CD4-positive, alpha-beta T cell treated with Interleukin-17A for 1 hour (primary cell): ENCODE measurements around the gene PITX3.

Source experiments
- DNase-seq: peaks from one replicate; pipeline ENCODE4 v3.0.0-alpha.2; 2020

PITX3 gene

DNA sequence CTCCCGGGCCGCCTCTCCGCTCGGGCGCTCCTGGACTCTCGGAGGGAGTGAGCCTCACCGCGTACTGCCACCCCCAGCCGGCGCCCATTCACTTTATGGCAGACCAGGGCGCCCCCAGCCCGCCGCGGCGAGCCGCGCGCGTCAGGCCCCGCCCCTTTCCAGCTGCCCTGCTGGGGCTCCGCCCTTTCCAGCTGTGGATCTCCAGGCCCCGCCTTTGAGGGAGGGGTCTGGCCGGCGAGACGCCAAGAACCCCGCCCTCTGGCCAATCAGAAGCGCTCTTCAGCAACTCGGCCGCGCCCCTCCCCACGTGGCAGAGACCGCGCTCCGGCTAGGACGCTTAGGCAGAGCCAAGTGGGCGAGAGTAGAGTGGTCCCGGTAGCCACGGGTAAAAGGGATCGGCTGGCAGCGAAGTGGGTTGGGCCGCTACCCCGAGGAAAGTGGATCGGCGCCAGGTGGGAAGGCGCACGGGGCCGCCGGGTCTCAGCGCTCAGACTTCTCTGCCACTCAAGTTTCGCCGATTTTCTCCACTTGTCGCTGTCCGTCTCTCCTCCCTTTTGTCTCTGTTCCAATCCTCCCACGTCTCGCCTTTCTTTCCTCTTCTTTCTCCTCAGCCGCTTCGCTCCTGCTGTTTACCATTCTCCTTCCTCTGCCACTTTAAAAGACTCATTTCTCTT lies at the start of gene PITX3:
TSS of gene PITX3 (minus strand) at position 69 of the 674 bp plus-strand sequence. CDS start 9,432 bp downstream, outside the sequence.
- peak; percentile 92 for DNase-seq

DNA sequence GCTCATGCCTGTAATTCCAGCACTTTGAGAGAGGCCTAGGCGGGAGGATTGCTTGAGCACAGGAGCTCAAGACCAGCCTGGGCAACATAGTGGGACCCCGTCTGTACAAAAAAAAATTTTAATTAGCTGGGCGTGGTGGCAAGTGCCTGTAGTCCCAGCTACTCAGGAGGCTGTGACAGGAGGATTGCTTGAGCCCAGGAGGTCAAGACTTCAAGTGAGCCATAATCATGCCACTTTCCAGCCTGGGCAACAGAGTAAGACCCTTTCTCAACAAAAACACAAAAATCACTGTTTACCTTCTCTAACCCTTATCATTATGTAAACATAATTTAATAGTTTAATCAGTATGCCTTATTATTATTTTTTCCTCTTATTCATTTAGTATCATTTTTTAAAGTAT lies 48.5 kb upstream of the PITX3 start:
- DNase-seq, result no peak

DNA sequence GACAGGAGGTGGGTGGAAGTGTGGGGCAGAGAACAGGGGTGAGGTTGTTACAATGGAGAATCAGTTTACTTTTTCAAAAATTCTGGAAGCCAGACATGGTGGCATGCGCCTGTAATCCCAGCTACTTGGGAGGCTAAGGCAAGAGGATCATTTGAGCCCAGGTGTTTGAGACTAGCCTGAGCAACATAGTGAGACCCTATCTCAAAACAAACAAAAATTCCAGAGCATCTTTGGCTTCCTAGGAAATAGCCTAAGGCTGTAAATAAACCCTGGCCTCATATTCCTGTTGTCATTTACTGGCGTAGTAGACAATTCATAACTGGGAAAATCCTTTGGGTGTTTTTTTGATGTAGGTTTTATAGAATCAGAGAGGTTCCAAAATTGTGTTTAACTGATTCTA lies 48.0 kb upstream of the PITX3 start:
- no peak for DNase-seq

DNA sequence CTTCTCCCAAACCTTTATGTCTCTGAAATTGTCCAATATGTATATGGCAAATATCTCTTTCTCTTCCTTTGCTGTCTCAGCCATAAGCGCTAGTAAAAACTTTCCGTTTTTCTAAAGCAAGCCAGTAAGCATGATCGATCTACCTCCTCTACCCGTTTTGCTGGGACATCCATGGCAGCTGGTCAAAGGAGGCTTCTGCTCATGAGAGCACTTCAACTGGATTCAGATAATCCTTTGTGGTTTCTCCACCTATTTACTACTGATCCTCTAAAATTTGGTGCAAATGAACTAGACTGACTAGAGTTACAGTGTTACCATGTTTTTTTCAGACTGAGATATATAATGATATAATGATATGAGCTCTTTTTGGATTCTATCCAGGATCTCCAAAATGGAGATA lies 46.7 kb upstream of the PITX3 start:
- DNase-seq, result no peak

DNA sequence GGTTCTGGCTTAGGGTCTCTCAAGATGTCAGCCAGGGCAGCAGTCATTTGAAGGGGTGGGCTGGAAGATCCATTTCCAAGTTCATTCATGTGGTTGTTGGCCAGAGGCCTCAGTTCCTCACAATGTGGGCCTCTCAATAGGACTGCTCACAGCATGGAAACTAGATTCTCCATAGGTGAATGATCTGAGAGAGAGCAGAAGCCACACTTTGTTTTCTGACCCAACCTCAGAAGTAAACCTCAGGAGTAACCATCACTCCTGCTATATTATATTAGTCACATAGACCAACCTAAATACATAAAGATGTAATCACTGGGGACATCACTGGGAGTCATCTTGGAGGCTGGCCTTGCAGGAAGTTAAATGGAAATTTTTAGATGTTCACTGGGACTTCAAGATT lies 46.2 kb upstream of the PITX3 start:
- DNase-seq, result no peak

DNA sequence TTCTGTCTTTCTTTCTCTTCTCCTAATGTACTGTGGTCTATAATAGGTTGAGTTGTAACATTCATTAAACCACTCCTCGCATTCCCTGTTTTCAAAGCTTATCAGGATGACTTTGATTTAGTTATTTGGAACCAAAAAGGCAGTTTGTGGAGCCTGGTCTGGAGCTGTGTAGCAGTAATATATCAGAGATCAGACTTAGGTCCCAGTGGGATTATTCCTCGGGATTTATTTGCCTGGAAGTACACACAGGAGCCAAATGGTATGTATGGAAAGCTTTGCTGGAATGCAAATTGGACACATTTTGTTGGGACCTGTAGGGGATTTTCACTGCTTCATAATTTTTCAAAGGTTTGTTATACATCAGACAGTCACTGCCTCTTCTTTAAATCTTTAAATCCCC lies 44.9 kb upstream of the PITX3 start:
- DNase-seq, result no peak

DNA sequence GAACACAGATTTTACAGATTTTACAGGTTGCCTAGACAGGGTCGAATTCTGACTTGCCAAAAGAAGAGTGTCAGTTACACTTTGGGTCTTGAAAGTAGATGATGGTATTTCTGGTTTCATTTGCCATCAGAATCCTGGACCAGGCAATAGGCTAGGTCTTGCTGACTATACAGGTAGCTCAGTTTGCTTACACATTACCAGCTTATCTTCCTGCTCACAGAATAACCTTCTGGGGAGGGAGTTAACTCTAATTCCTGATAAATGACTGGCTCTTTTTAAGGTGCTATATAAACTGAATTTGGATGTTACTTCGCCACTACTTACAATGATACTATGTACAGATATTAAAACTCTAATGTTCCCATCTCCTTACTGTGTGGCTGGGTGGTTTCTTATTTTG lies 43.8 kb upstream of the PITX3 start:
- DNase-seq, result no peak

DNA sequence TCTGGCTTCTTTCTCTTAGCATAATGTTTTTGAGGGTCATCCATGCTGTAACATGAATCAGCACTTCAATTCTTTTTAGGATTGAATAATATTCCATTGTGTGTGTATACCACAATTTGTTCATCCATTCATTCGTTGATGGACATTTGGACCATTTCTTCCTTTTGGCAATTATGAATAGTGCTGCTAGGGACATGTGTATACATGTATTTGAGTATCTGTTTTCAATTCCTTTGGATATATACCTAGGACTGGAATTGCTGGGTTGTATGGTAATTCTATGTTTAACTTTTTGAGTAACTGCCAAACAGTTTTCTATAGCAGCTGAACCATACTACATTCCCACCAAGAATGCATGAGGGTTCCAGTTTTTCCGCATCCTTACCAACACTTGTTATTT lies 43.2 kb upstream of the PITX3 start:
- DNase-seq, result no peak

DNA sequence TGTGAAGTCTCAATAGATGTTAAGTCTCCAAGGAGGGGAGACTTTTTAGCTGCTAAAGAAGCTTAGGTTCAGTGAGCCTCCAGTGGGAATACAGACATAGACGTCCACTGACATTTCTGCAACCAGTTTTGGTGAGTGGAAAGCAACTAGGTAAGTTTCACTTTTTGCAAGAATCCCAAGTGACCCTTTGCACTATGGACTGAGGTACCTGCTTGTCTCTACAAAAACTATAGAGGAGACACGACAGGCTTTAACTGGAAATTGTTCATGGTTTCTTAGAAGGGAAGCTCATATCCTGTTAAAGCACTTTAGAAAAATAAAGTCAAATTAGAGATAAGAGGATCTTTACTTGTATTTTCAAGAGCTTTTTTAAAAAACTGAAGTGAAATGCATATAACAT lies 42.6 kb upstream of the PITX3 start:
- DNase-seq, result no peak

DNA sequence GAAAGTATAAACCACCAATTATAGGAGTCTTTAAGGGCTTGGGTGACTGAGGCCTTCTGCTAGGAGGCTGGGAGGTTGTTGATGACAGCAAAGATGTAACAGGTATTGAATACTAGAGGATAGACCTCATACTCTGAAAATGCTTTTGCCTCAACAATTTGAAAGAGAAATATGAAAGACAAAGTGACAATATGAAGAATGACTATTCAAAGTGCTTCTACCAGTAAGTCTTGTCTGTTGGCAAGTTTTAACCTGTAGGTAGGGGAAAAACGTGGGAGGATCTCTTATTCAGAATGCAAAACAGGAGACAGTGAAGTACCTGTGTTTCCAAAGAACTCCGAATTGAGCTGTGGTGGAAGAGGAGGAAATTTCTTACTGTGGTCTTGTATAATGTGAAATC lies 42.2 kb upstream of the PITX3 start:
- no peak for DNase-seq

DNA sequence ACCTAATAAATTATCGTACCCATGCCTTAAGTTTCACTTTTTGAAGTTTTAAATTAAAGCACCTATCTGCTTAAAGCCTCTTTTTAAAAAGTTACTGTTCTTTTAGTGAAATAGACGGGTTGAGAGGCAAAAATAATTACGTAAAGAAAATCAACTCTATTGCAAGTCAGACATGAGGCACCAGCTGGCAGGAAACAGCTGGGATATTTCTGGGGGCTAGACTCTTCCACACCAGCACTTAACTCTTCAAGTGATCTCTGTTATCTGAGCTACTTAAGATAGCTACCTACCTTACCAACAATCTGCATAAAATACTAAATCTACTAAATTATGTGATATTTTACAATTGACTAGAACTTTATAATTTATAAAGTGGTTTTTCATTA lies 39.8 kb upstream of the PITX3 start:
- DNase-seq, result no peak

DNA sequence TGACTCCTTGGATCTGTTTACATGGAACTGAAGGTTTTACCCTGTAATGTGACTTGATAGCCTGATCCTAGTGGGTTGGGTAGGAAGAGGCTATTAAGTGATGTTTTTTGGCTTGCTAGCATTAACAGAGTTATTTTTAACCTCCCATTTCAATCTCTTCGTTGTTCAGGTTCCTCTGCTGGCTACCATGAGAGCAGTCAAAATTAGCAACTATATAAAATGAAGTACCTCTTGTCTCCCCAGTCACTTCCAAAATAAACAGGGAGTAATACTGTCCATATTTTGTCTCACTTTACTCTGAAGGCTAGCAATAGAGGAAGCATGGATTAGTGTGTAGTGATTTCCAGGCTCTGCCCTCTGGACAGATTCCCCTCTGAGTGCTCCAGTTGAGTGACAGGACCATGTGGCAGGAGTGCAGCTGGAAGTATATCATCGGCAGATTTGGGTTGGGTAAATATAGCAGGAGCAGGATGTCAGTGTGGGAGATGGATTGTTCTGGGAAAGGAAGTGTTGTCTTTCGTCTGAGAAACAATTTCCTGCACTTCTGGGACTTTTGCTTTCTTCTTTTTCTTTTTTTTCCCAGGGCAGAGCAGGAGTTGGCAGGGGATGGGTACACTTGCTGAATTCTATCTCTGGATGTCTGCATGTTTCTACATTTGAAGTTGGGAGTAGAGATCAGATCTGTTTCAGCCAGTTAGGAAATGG lies 39.2 kb upstream of the PITX3 start:
- no peak for DNase-seq

DNA sequence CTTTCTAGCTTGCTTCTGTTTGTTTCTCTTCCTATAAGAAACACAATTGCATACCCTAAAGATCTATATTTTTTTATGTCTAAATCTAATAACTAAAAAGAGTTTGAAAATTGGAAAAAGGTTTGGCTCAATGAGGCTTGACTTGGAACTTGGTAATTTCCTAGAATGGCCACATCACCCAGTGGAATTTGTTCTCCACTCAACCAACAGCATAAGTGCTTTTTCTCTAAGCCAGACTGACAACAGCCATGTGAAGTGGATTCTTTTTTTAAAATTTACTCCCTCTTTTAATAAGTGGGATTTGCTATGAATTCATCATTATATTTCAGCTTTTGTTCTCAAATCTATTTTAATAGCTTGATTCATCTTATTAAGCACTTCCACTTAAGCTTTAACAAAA lies 37.8 kb upstream of the PITX3 start:
- DNase-seq, result no peak

DNA sequence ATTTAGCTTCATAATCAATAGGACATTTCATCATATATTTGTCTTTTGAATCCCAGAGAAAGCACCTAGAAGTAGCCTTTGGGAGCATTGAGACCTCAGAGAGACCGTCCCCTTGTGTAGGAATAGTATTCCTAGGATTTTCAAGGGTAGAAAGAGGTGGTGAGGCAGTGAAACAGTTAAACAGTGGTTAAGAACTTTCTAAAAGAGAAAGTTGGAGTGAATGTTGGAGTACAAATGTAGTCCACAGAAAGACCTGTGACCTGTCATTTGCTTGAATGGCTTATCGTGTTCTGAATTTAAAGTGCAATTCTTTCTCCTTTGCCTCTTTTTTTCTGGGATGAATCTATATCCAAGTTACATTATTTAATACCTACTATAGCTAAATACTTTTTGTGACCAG lies 34.0 kb upstream of the PITX3 start:
- no peak for DNase-seq

DNA sequence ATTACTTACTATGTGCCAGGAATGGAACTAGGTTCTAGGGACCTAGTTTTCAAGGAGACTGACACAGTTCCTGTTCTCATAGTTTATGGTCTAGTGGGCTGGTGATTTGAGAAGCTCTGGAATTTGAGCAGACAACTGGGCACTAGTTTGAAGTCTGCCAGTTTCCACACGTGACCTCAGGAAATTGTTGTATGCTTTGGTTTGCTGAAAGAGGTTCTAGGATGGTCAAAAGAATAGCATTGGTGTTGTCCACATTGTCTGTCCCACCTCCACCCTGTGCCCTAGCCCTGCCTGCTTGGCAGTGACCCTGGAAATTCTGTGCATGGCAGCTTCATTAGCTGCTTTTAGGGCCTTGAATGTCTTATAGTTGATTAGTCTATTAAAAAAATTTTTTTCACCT lies 32.8 kb upstream of the PITX3 start:
- no peak for DNase-seq

DNA sequence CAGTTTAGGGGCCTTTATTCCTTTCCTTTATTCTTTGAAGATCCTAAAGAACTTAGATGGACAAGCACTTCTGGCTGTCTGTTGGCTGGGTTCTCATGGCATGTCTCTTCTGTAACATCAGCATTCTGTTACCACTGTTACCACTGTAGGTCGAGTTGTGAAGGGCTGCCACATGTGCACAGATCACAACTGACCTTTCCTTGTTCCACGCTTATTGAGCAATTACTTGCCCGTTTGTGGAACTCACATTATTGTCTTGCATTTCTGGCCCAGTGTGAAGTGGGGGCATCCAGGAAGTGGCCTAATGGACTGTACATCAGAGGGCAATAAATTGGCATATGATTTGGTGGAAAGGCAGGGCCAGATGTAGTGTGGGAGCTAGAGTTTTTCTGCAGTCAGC lies 27.7 kb upstream of the PITX3 start:
- DNase-seq, result no peak

DNA sequence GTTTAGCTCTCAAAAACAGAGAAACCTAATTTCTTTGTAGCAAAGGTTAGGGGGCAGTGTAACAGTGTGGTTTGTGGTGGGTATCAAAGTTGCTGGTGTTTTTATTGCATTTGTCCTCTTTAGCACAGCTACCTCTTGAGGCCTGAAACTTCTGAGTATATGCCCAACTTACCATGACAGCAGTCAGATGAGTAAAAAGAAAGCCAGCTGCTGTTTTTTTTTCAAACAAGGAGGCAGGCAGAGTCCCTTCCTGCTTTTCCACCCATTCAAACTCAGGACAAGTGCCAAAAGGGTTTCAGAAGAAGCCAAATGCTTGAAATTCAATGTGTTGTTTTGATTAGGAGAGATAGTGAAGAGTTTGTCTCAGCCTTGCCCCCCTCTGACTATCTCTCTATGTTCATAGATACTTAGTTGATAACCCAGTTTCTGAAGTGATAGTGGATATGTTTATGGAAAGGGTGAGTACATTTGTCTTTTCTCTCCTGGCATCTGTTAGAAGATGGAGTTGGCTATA lies 27.1 kb upstream of the PITX3 start:
- DNase-seq, result no peak

DNA sequence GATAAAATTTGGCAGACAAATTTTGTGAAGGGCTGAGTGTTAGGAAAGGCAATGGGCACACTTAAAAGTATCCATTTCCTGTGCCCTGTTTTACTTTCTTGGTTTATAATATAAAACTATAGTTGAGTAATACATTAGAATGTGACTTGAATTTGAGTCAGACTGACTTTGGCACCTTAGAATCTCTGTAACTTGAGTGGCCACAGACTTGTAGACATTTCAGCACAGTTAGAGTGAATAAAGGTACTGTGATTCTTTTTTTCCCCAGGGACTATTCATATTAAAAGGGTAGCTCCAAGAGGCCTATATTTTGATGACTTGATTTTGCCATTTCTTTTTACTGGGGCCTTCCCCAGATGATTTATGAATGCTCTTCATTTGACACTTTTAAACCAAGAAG lies 26.4 kb upstream of the PITX3 start:
- DNase-seq, result no peak

DNA sequence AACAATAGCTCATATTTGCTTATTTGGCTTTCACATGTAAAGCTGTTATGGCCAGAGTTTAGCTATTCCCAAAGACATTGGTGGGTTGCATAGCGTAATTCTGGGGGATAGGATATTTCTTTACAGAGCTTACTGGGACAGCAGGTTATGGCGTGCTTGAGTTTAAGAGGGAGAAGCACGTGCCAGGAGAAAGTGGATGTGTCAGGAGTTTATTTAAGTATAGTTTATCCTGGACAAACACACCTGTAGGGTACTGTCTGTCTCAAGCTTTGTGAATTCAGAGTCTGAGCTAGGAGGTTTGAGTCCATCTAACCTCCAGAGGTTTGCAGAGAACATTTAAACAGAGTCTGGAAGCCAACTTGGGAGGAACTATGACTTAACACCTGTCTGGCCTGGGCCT lies 25.4 kb upstream of the PITX3 start:
- DNase-seq, result no peak

DNA sequence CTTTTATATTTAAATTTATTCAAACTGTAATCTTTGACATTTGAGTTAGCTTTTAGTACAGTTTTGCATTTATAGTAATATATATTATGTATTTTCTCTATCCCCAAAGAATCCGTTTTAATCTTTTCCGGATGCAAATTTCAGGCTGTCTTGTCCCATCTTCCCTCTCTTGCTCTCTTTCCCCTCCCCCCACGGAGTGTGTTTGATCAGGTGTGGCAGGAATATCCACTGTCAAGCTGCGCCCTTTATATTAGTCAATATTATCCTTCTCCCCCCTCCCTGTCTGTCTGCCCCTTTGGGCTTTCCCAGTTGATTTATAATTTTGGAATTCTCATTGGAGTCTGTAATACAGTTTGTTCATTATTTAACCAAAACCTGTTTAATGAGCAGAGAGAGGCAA lies 23.1 kb upstream of the PITX3 start:
- no peak for DNase-seq

DNA sequence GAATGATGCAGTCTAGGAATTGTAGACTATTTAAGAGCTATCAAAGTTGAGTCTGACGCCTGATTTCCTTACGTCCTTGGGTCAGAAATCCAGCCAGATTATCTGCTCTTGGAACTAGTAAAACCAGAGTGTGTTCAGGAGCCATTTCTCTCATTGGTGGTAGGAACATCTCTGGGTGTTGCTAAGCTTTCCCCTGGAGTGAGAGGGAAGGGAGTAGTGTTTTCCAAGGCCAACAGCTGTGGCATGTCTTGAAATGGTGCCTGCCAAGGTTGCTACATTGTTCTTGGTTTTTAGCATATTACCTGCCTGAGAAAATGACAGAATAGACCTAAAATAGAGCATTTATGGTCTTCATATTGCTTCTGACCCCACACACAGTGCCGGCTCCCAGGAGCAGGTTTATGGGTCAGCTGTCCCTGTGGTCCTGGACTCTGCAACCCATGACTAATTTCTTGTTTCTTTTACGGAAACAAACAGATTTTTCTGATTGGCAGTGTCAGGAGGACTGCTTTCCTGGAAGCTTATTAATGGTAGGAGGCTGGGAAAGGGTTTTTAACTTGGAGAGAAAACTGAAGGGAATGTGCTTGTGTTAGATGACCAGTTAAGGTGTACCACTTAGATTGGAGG lies 21.5 kb upstream of the PITX3 start:
- no peak for DNase-seq

DNA sequence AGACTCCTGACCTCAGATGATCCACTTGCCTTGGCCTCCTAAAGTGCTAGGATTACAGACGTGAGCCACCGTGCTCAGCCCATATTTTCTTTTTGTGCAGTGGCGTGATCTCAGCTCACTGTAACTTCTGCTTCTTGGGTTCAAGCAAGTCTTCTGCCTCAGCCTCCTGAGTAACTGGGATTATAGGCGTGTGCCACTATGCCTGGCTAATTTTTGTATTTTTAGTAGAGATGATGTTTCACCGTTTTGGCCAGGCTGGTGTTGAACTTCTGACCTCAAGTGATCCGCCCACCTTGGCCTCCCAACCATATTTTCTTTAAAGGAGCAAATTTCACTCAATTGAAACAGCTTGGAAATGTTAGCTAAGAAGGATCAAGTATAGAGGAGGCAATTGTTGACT lies 20.5 kb upstream of the PITX3 start:
- no peak for DNase-seq

DNA sequence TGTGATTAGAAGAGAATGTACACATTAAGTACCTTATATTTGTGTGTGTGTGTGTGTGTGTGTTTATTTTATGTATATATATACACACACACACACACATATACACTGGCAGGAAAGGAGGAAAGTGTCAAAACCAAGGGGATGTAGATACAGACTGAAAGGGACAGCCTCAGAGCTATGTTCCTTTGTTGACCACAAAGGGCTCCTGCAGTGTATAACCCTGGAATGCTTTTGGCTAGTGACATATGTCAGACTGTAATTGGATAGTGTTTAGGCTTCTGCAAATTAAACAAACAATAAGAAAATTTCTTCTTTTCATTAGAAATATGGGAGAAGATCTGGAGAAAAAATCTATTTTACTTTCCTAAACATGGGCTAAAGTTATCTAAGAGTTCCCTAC lies 19.9 kb upstream of the PITX3 start:
- no peak for DNase-seq

DNA sequence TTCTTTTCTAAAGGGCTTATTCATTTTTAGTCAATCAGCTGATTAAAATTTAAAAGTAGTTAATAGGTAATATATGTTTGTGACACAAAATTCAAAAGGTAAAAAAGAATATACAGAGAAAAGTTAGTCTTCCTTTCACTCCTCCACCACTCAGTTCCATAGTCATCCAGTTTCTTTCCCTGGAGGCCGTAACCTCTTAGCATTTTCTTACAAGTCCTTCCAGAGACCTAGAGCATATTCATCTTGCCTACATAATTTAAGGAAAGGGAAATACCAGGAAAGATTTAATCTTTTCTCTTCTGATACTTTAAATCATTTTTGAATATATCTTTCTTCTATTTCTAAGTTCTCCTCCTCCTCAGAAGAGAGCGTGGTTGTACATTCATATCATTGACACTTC lies 14.1 kb upstream of the PITX3 start:
- no peak for DNase-seq
